ENCODE data around the gene OGFOD3.

DNA sequence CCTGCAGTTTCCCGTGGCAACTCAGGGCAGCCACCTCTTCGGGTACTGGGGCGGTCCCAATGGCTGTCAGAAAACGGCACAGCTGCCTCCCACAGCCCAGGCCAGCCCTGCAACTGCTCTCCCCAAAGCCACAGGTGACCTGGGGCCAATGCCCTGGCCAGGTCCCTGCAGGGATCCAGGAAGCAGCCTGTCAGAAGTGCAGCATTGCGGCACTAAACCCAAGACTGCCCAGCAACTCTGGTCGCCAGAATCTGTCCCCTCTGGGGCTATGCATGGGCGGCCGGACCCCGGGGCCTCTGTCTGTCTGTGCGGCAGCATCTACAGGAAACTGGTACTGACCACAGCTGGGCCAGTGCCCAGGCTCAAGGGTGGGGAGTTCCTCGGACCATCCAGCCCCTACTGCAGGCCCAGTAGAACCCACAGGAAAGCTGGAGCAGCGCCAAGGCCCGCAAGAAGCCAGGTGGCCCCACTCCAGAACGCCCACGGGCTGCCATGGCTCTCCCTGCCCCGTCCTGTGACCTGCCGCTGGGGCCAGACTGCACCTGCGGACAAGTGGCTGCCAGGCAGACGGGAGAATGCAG, 26.6 kb upstream of the OGFOD3 start:
- TF ChIP-seq, protein P1, sequence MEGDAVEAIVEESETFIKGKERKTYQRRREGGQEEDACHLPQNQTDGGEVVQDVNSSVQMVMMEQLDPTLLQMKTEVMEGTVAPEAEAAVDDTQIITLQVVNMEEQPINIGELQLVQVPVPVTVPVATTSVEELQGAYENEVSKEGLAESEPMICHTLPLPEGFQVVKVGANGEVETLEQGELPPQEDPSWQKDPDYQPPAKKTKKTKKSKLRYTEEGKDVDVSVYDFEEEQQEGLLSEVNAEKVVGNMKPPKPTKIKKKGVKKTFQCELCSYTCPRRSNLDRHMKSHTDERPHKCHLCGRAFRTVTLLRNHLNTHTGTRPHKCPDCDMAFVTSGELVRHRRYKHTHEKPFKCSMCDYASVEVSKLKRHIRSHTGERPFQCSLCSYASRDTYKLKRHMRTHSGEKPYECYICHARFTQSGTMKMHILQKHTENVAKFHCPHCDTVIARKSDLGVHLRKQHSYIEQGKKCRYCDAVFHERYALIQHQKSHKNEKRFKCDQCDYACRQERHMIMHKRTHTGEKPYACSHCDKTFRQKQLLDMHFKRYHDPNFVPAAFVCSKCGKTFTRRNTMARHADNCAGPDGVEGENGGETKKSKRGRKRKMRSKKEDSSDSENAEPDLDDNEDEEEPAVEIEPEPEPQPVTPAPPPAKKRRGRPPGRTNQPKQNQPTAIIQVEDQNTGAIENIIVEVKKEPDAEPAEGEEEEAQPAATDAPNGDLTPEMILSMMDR (IDR thresholded peaks at IDR 0.05) = no peak
- no peak for TF ChIP-seq POLR2A (IDR thresholded peaks at IDR 0.05)
